GM19372 (cell line): ENCODE data around the gene INPP4A.
A peak's percentile ranks its signal among the peaks of the same experiment; 100 is the strongest.
"Not testable (repeated sequence)": the region's sequence is repeated elsewhere in the genome, so short reads cannot be mapped to it uniquely, and the experiment has no call there.

Source experiments
- ATAC-seq: cut with Tn5 transposase; IDR thresholded peaks from one replicate; pipeline ENCODE4 v1.9.1; 2021; ENCODE audit warnings: mild to moderate bottlenecking, low read depth, moderate library complexity; ENCODE audit not compliant: unreplicated experiment

Gene INPP4A

GRCh38 chr2:98435670-98436069 is 9.0 kb upstream of the INPP4A start:
- ATAC-seq, result not testable (repeated sequence)

- ATAC-seq, result no peak
Observed at GRCh38 chr2:98436734-98437133, 7.9 kb upstream of the INPP4A start.

GRCh38 chr2:98438190-98439133 is 6.2 kb upstream of the INPP4A start:
- peak; percentile 79 for ATAC-seq

GRCh38 chr2:98441706-98442450 is 2.8 kb upstream of the INPP4A start:
- no peak for ATAC-seq

GRCh38 chr2:98442488-98442887 is 2.2 kb upstream of the INPP4A start:
- no peak for ATAC-seq

- ATAC-seq, result peak; percentile 23
Observed at GRCh38 chr2:98445177-98445682, 572 bp downstream of the INPP4A start.

GRCh38 chr2:98445683-98446581 is 1.3 kb downstream of the INPP4A start:
- no peak for ATAC-seq

GRCh38 chr2:98446850-98447249 is 2.2 kb downstream of the INPP4A start:
- ATAC-seq, result no peak

- no peak for ATAC-seq
Observed at GRCh38 chr2:98448441-98449145, 3.9 kb downstream of the INPP4A start.

GRCh38 chr2:98452396-98453027 is 7.9 kb downstream of the INPP4A start:
- ATAC-seq, result no peak

GRCh38 chr2:98453083-98453482 is 8.4 kb downstream of the INPP4A start:
- ATAC-seq, result no peak

GRCh38 chr2:98453531-98453930 is 8.9 kb downstream of the INPP4A start:
- ATAC-seq, result no peak

- no peak for ATAC-seq
Observed at GRCh38 chr2:98454073-98454472, 9.4 kb downstream of the INPP4A start.

GRCh38 chr2:98454500-98455235 is 10.0 kb downstream of the INPP4A start:
- no peak for ATAC-seq

GRCh38 chr2:98455494-98455976 is 10.9 kb downstream of the INPP4A start:
- ATAC-seq, result no peak

GRCh38 chr2:98457045-98457696 is 12.5 kb downstream of the INPP4A start:
- no peak for ATAC-seq

GRCh38 chr2:98458207-98458606 is 13.5 kb downstream of the INPP4A start:
- ATAC-seq, result no peak
